OCI-LY3 (cell line): ENCODE results near the gene MPL.

Experiments
- H2AFZ ChIP-seq: fragments of 200-600, 300-600 bp; shearing (Covaris generic); 2 replicates; pipeline ENCODE4 v1.6.0; 2014; ENCODE audit warnings: antibody characterized with exemption, low read depth, low read length
- H3K27ac ChIP-seq: fragments of 200-600, 300-600 bp; sonication (generic); 2 replicates; pipeline ENCODE4 v1.5.1; 2014; ENCODE audit warnings: mild to moderate bottlenecking, low read length, moderate library complexity, mixed read lengths
- H3K27me3 ChIP-seq: fragments of 200-600, 300-600 bp; sonication (generic); 2 replicates; pipeline ENCODE4 v1.6.1; 2014; ENCODE audit warnings: low read depth, low read length, mixed read lengths
- H3K36me3 ChIP-seq: fragments of 200-600, 300-600 bp; sonication (generic); replicated peaks from 2 replicates; pipeline ENCODE3; 2014; ENCODE audit warnings: low read depth, low read length, mixed read lengths
- H3K4me1 ChIP-seq: fragments of 300-600, 200-600 bp; sonication (generic); 2 replicates; pipeline ENCODE4 v1.6.1; 2014; ENCODE audit warnings: low read length, mixed read lengths
- H3K4me2 ChIP-seq: fragments of 200-600, 300-600 bp; sonication (generic); 2 replicates; pipeline ENCODE4 v1.6.1; 2014; ENCODE audit warnings: low read length, mixed read lengths
- H3K4me3 ChIP-seq: fragments of 300-600, 200-600 bp; sonication (generic); 2 replicates; pipeline ENCODE4 v1.5.1; 2014; ENCODE audit warnings: antibody characterized with exemption, mild to moderate bottlenecking, low read length, moderate library complexity
- H3K79me2 ChIP-seq: fragments of 300-600, 200-600 bp; shearing (Covaris generic); 2 replicates; pipeline ENCODE4 v1.6.1; 2014; ENCODE audit warnings: mild to moderate bottlenecking, low read length, mixed read lengths
- H3K9ac ChIP-seq: fragments of 300-600, 200-600 bp; shearing (Covaris generic); 2 replicates; pipeline ENCODE4 v1.6.0; 2014; ENCODE audit warnings: mild to moderate bottlenecking, low read length, moderate library complexity
- H3K9me3 ChIP-seq: fragments of 200-600, 300-600 bp; shearing (Covaris generic); 2 replicates; pipeline ENCODE4 v1.6.1; 2014; ENCODE audit warnings: low read length, mixed read lengths; ENCODE audit not compliant: insufficient read depth
- H4K20me1 ChIP-seq: fragments of 200-600, 300-600 bp; sonication (generic); 2 replicates; pipeline ENCODE4 v1.6.1; 2016; ENCODE audit warnings: low read length, mixed read lengths; ENCODE audit not compliant: insufficient read depth
- CTCF ChIP-seq: fragments of 200-600, 300-600 bp; sonication (generic); IDR thresholded peaks from 2 replicates; pipeline ENCODE4 v1.5.1; 2014; ENCODE audit warnings: antibody characterized with exemption, low read length, low read depth
- EZH2phosphoT487 ChIP-seq: fragments of 200-600 bp; shearing (Covaris generic); IDR thresholded peaks from 2 replicates; pipeline ENCODE4 v1.6.1; 2018; ENCODE audit warnings: antibody characterized with exemption, mixed run types, low read depth

MPL gene

GRCh38 chr1:43312212-43312623 is 25.4 kb upstream of the MPL start:
- no peak overlapping the region for H3K27ac ChIP-seq
- no peaks in the 10 kb centered on the region for H3K36me3 ChIP-seq
- H4K20me1 ChIP-seq, result no peaks in the 10 kb centered on the region
- H3K4me2 ChIP-seq, result no peak overlapping the region
- H3K27me3 ChIP-seq, result no peaks in the 10 kb centered on the region
- TF ChIP-seq EZH2phosphoT487 (no peak), CTCF (no peak)
- H2AFZ ChIP-seq, result no peak overlapping the region
- H3K79me2 ChIP-seq, result no peaks in the 10 kb centered on the region
- no peaks in the 10 kb centered on the region for H3K4me1 ChIP-seq
- H3K9me3 ChIP-seq, result no peaks in the 10 kb centered on the region
- H3K4me3 ChIP-seq, result no peak overlapping the region
- H3K9ac ChIP-seq, result no peak overlapping the region

- Histone ChIP-seq H2AFZ (no peak overlapping the region), H3K27me3 (no peaks in the 10 kb centered on the region), H3K4me2 (no peak overlapping the region), H3K27ac (no peak overlapping the region), H4K20me1 (no peaks in the 10 kb centered on the region), H3K4me1 (no peaks in the 10 kb centered on the region), H3K9ac (no peak overlapping the region), H3K36me3 (no peaks in the 10 kb centered on the region), H3K4me3 (no peak overlapping the region), H3K9me3 (no peaks in the 10 kb centered on the region), H3K79me2 (no peaks in the 10 kb centered on the region)
- TF ChIP-seq CTCF (no peak), EZH2phosphoT487 (no peak)
Measured at GRCh38 chr1:43312663-43313515, 24.7 kb upstream of the MPL start.

DNA sequence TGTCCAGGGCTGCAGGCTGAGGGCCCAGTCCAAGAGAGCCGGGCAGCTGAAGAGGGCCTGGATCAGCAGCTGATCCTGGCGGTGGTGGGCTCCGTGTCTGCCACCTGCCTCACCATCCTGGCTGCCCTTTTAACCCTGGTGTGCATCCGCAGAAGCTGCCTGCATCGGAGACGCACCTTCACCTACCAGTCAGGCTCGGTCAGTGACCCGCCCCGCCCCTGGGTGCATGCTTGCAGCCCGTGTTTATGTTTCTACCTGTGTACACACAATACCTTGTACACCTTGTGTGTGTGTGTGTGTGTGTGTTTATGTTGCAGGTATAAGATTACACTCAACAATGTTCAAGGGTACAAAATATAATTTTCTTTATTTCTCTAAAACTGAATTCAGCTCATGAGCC is 23.8 kb upstream of the MPL start:
- no peaks in the 10 kb centered on the region for H3K9me3 ChIP-seq

More for the DNA sequence above, 23.8 kb upstream of the MPL start:
- no peaks in the 10 kb centered on the region for H3K27me3 ChIP-seq
- H3K27ac ChIP-seq, result no peak overlapping the region
- H2AFZ ChIP-seq, result no peak overlapping the region
- H4K20me1 ChIP-seq, result no peaks in the 10 kb centered on the region
- H3K4me2 ChIP-seq, result no peak overlapping the region
- no peak for TF ChIP-seq CTCF
- no peak for TF ChIP-seq EZH2phosphoT487
- H3K36me3 ChIP-seq, result no peaks in the 10 kb centered on the region
- H3K4me3 ChIP-seq, result no peak overlapping the region
- H3K79me2 ChIP-seq, result no peaks in the 10 kb centered on the region
- no peak overlapping the region for H3K9ac ChIP-seq
- H3K4me1 ChIP-seq, result no peaks in the 10 kb centered on the region
